ENCODE measurements around the gene TUBB2B.

- TF ChIP-seq ZFP1 (CRISPR knock-in tag; IDR thresholded peaks at IDR 0.05), result no peak
- TF ChIP-seq E2F6 (IDR thresholded peaks at IDR 0.05; ENCODE audit: borderline replicate concordance in 1 of 2, extremely low read depth in 1 of 2, insufficient read depth in 1 of 2, insufficient read length in 1 of 2, low read depth in 1 of 2, low read length in 1 of 2, poor library complexity in 1 of 2, severe bottlenecking in 1 of 2), result no peak
- TF ChIP-seq TAF1 (IDR thresholded peaks at IDR 0.05; ENCODE audit: control insufficient read depth, extremely low read depth, insufficient read depth, low read length, severe bottlenecking), result no peak
Observed at GRCh38 chr6:3210024-3210610, 17.3 kb downstream of the TUBB2B start.
